Parathyroid adenoma (tissue), 2 donors: Measurements from ENCODE around the gene NRM.

Experiments used
- H2AFZ ChIP-seq: fragments of 300-600 bp; sonication (generic); one replicate; pipeline ENCODE4 v1.7.0; 2017; ENCODE audit warnings: antibody characterized with exemption, mild to moderate bottlenecking
- H3K27ac ChIP-seq: fragments of 300-600 bp; sonication (generic); one replicate; pipeline ENCODE4 v1.7.0; 2017
- H3K27me3 ChIP-seq: fragments of 300-600 bp; sonication (generic); one replicate; pipeline ENCODE4 v1.7.0; 2017; ENCODE audit warnings: low read length; ENCODE audit not compliant: control insufficient read depth, insufficient read depth
- H3K36me3 ChIP-seq: fragments of 300-600 bp; sonication (generic); one replicate; pipeline ENCODE4 v1.7.0; 2017; ENCODE audit warnings: low read length; ENCODE audit not compliant: control insufficient read depth, insufficient read depth
- H3K4me1 ChIP-seq: fragments of 300-600 bp; sonication (generic); one replicate; pipeline ENCODE4 v1.7.0; 2017; ENCODE audit warnings: control low read depth
- H3K4me2 ChIP-seq: fragments of 300-600 bp; sonication (generic); one replicate; pipeline ENCODE4 v1.7.0; 2017; ENCODE audit warnings: low read length
- H3K4me3 ChIP-seq: fragments of 300-600 bp; sonication (generic); one replicate; pipeline ENCODE4 v1.7.0; 2017; ENCODE audit warnings: low read depth, low read length
- H3K79me2 ChIP-seq: fragments of 300-600 bp; sonication (generic); one replicate; pipeline ENCODE4 v1.7.0; 2017; ENCODE audit warnings: control low read depth
- H3K9ac ChIP-seq: fragments of 300-600 bp; sonication (generic); one replicate; pipeline ENCODE4 v1.7.0; 2017; ENCODE audit warnings: mild to moderate bottlenecking
- H3K9me3 ChIP-seq: fragments of 300-600 bp; sonication (generic); one replicate; pipeline ENCODE4 v1.7.0; 2017; ENCODE audit warnings: low read length; ENCODE audit not compliant: control insufficient read depth
- TF ChIP-seq, protein P1 (sequence below): fragments of 300-600 bp; sonication (generic); IDR thresholded peaks from one replicate; pipeline ENCODE4 v1.7.0; 2017; ENCODE audit warnings: antibody characterized with exemption, mild to moderate bottlenecking
- donor health status: primary hyperparathyroidism.

The NRM gene

DNA sequence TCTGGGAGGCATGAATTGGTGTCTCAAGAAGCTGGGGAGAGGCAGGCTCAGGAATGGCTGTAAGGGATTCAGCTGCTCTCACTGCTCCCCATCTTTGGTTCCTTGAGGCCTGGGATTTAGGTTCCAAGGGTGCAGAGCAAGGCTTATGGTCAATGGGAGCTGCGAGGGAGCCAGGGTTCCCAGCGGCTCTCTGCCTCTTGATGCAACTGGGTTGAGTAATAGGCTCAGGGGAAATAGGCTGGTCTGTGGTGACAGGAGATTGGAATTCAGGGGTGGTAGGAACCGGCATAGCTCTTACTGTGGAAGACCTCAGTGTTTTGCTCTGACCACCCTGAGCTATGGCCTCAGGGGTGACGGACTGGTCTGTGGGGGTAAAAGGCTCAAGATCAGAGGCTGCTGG, 13.0 kb upstream of the NRM start:
- Histone ChIP-seq H3K79me2 (no peaks in the 10 kb centered on the region), H3K36me3 (no peaks in the 10 kb centered on the region), H3K27ac (no peak overlapping the region), H3K4me3 (no peak overlapping the region), H3K9ac (no peak overlapping the region), H3K9me3 (no peaks in the 10 kb centered on the region), H3K4me1 (no peaks in the 10 kb centered on the region), H3K4me2 (no peak overlapping the region), H2AFZ (no peak overlapping the region), H3K27me3 (no peaks in the 10 kb centered on the region)
- TF ChIP-seq, protein P1, sequence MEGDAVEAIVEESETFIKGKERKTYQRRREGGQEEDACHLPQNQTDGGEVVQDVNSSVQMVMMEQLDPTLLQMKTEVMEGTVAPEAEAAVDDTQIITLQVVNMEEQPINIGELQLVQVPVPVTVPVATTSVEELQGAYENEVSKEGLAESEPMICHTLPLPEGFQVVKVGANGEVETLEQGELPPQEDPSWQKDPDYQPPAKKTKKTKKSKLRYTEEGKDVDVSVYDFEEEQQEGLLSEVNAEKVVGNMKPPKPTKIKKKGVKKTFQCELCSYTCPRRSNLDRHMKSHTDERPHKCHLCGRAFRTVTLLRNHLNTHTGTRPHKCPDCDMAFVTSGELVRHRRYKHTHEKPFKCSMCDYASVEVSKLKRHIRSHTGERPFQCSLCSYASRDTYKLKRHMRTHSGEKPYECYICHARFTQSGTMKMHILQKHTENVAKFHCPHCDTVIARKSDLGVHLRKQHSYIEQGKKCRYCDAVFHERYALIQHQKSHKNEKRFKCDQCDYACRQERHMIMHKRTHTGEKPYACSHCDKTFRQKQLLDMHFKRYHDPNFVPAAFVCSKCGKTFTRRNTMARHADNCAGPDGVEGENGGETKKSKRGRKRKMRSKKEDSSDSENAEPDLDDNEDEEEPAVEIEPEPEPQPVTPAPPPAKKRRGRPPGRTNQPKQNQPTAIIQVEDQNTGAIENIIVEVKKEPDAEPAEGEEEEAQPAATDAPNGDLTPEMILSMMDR: no peak

DNA sequence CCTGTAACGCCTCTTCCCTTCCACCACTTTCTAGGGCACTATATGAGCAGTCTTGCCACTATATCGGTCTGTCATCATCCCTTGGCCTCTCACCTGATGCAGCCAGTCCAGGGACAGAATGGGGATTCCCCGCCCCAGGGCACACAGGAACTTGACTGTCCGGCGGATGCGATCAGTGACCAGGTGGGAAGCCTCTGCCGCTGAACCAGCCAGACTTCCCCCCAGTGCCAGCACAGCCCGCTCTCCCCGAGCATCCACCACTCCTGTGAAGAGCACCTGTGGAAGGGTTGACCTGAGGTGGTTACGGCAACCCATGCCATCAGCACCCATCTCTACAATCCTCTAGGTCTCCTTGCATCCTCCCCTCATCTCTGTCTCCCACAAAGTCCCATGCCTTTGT, 12.2 kb upstream of the NRM start:
- TF ChIP-seq, protein P1: no peak
- H3K27me3 ChIP-seq: no peaks in the 10 kb centered on the region

DNA sequence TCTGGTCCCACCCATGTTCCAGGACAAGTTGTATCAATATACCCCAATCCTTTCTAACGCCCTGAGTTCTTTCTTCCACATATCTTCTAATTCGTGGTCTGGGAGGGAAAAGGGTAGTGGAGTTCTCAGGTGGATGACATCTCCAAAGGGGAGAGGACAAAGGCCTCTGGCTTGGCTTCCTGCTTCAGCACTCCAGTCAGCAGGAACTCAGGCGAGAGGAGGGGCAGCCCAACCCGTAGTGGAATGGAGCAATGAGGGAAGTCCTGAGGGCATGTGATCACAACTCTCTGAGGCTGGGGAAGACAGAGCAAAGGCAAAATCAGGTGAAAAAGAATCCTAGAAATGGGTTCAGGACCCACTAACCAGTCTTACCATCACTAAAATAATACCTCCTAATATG, 9.6 kb upstream of the NRM start:
- Histone ChIP-seq H2AFZ (no peak overlapping the region), H3K27ac (no peak overlapping the region)

More for the DNA sequence above, 12.2 kb upstream of the NRM start:
- H3K79me2 ChIP-seq: no peaks in the 10 kb centered on the region
- H3K27ac ChIP-seq: no peak overlapping the region
- no peaks in the 10 kb centered on the region for H3K36me3 ChIP-seq
- no peak overlapping the region for H3K9ac ChIP-seq
- H3K4me2 ChIP-seq: no peak overlapping the region
- no peaks in the 10 kb centered on the region for H3K4me1 ChIP-seq
- no peak overlapping the region for H2AFZ ChIP-seq
- H3K9me3 ChIP-seq: no peaks in the 10 kb centered on the region
- no peak overlapping the region for H3K4me3 ChIP-seq

DNA sequence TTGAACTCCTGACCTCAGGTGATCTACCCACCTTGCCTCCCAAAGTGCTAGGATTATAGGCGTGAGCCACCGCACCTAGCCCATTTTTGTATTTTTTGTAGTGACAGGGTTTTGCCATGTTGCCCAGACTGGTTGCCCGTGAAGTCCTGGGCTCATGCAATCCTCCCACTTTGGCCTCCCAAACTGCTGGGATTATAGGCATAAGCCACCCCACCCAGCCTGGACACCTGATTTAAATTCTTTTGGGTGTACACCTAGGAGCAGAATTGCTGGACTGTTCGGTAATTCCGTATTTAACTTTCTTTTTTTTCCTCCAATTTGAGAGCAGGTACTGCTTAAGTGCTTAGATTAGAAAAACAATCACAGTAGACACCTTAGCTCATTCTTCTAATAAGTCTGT, 5.6 kb upstream of the NRM start:
- TF ChIP-seq, protein P1: no peak
- H3K79me2 ChIP-seq: no peaks in the 10 kb centered on the region
- no peaks in the 10 kb centered on the region for H3K27me3 ChIP-seq
- H3K4me1 ChIP-seq: peaks cover 7% of the 10 kb centered on the region
- H3K9me3 ChIP-seq: no peaks in the 10 kb centered on the region
- no peak overlapping the region for H3K4me3 ChIP-seq
- no peak overlapping the region for H3K9ac ChIP-seq
- no peak overlapping the region for H3K27ac ChIP-seq
- H3K36me3 ChIP-seq: no peaks in the 10 kb centered on the region
- no peak overlapping the region for H2AFZ ChIP-seq
- H3K4me2 ChIP-seq: no peak overlapping the region

More for the DNA sequence above, 9.6 kb upstream of the NRM start:
- Histone ChIP-seq H3K36me3 (no peaks in the 10 kb centered on the region), H3K4me1 (no peaks in the 10 kb centered on the region), H3K4me2 (no peak overlapping the region), H3K4me3 (no peak overlapping the region), H3K79me2 (no peaks in the 10 kb centered on the region), H3K27me3 (no peaks in the 10 kb centered on the region), H3K9ac (no peak overlapping the region), H3K9me3 (no peaks in the 10 kb centered on the region)
- TF ChIP-seq, protein P1: no peak

DNA sequence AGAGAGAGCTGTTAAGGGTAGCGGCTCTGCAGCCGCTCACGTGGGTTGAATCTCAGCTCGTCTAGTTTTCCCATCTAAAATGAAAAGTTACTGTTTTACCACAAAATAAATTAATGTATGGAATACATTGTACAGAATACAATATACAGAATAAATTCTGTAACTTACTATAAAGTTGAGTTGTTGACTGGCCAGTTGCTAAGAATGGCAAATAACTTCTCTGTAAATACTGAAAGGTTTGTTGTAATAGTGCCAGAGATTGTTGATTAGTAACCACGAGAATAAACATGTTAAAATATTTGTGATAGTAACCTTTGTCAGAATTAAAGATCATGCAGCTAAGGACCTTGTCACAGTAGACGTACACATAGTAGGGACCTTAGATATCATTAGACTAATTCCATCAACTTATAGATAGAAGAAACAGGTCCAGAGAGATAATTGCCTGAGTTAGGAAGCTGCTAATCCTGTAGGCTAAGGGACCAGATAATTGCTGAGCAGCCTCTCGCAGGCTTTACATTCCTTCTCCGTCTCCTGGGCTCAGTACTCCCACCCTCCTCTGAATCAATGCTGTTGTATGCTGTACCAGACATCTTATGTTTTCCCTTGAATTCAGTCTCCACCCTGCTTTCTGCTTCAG, 544 bp upstream of the NRM start:
- Histone ChIP-seq H3K27ac (peak overlapping the region; percentile 69), H3K4me2 (peak overlapping the region; percentile 94), H3K9me3 (no peaks in the 10 kb centered on the region), H3K27me3 (no peaks in the 10 kb centered on the region), H2AFZ (peak overlapping the region; percentile 98), H3K4me1 (peaks cover 11% of the 10 kb centered on the region), H3K79me2 (no peaks in the 10 kb centered on the region), H3K9ac (no peak overlapping the region), H3K36me3 (no peaks in the 10 kb centered on the region), H3K4me3 (peak overlapping the region; percentile 86)
- TF ChIP-seq, protein P1: no peak
